ENCODE data around the gene ATP6V1G2. TPM values are rescaled to one million over a fixed set of nuclear protein-coding genes. Genes with fewer than 3 reads are reported as not detected.
A peak's percentile ranks its signal among the peaks of the same experiment; 100 is the strongest.

ATP6V1G2 gene
- polyA plus RNA-seq, 3 donors = 0.41 TPM; not detected in 2

GRCh38 chr6:31528821-31529328 lies 17.5 kb downstream of the ATP6V1G2 start, which contains the start of gene MCCD1:
TSS of gene MCCD1 (plus strand) at chr6:31528962. CDS start at chr6:31529015, 53 bp downstream.
- H3K4me3 ChIP-seq (replicated peaks in 1 of 3; ENCODE audit: low read depth in 2 of 3, low read length in 3 of 3) = no peak within 1 kb of the TSS
- H3K9me3 ChIP-seq (replicated peaks in 1 of 2; ENCODE audit: control insufficient read depth in 1 of 2, insufficient read depth in 1 of 2, low read length in 2 of 2) = no peaks in the 10 kb centered on the region
- peaks cover 44 to 47% of the 10 kb centered on the region in 2 donors for H3K36me3 ChIP-seq (replicated peaks in 1 of 2; ENCODE audit: control insufficient read depth in 1 of 2, insufficient read depth in 2 of 2, low read length in 2 of 2)
- H4K20me1 ChIP-seq (ENCODE audit: insufficient read depth, low read length) = peaks cover 58% of the 10 kb centered on the region
- H3K9me3 Mint-ChIP-seq = no peaks in the 10 kb centered on the region
- H3K4me1 Mint-ChIP-seq = peaks cover 3% of the 10 kb centered on the region
- DNase-seq = no peak
- no peak within 1 kb of the TSS for H2AFZ ChIP-seq (ENCODE audit: insufficient read depth, low read depth, low read length, poor library complexity, severe bottlenecking)
- H3K27ac Mint-ChIP-seq = peak within 1 kb of the TSS; percentile 17 to 75 (median 65)
- H3K27me3 Mint-ChIP-seq (ENCODE audit: low read depth in 3 of 3) = peaks cover 0 to 2% (median 1%) of the 10 kb centered on the region in 3 donors
- H3K27me3 ChIP-seq (ENCODE audit: control insufficient read depth in 2 of 2, insufficient read depth in 2 of 2, low read length in 2 of 2) = no peaks in the 10 kb centered on the region
- no peak for TF ChIP-seq CTCF (IDR thresholded peaks at IDR 0.05)
- no peak within 1 kb of the TSS for H3K27ac ChIP-seq (ENCODE audit: low read depth in 1 of 2, low read length in 2 of 2)
- no peak within 1 kb of the TSS for H3K4me3 Mint-ChIP-seq
- H3K9ac ChIP-seq (ENCODE audit: insufficient read depth, low read length, poor library complexity, severe bottlenecking) = no peak within 1 kb of the TSS
- H3K4me2 ChIP-seq (replicated peaks; ENCODE audit: extremely low read depth, low read length, poor library complexity, severe bottlenecking) = no peak within 1 kb of the TSS
- 97% methylated on average over 5 of the region's 7 CpGs for WGBS (ENCODE audit: insufficient coverage)
- H3K36me3 Mint-ChIP-seq = peaks cover 43 to 48% of the 10 kb centered on the region in 2 donors
- intact Hi-C loops (cut with micrococcal nuclease) = no loop called here
- H3K79me2 ChIP-seq (ENCODE audit: insufficient read depth, low read length) = peaks cover 19% of the 10 kb centered on the region
- H3K4me1 ChIP-seq (ENCODE audit: control insufficient read depth in 1 of 2, insufficient read depth in 2 of 2, low read length in 2 of 2) = no peaks in the 10 kb centered on the region

GRCh38 chr6:31528307-31528777 lies 18.1 kb downstream of the ATP6V1G2 start:
- TF ChIP-seq CTCF (IDR thresholded peaks at IDR 0.05) = no peak
- DNase-seq = no peak
- Histone ChIP-seq H3K4me1 (ENCODE audit: control insufficient read depth in 1 of 2, insufficient read depth in 2 of 2, low read length in 2 of 2) (no peaks in the 10 kb centered on the region), H3K9me3 (replicated peaks in 1 of 2; ENCODE audit: control insufficient read depth in 1 of 2, insufficient read depth in 1 of 2, low read length in 2 of 2) (no peaks in the 10 kb centered on the region), H3K36me3 (replicated peaks in 1 of 2; ENCODE audit: control insufficient read depth in 1 of 2, insufficient read depth in 2 of 2, low read length in 2 of 2) (peaks cover 39 to 42% of the 10 kb centered on the region in 2 donors), H4K20me1 (ENCODE audit: insufficient read depth, low read length) (peaks cover 53% of the 10 kb centered on the region), H3K4me3 (replicated peaks in 1 of 3; ENCODE audit: low read depth in 2 of 3, low read length in 3 of 3) (no peak overlapping the region), H3K27me3 (ENCODE audit: control insufficient read depth in 2 of 2, insufficient read depth in 2 of 2, low read length in 2 of 2) (no peaks in the 10 kb centered on the region), H3K27ac (ENCODE audit: low read depth in 1 of 2, low read length in 2 of 2) (no peak overlapping the region), H3K9ac (ENCODE audit: insufficient read depth, low read length, poor library complexity, severe bottlenecking) (no peak overlapping the region), H3K79me2 (ENCODE audit: insufficient read depth, low read length) (peaks cover 14% of the 10 kb centered on the region), H2AFZ (ENCODE audit: insufficient read depth, low read depth, low read length, poor library complexity, severe bottlenecking) (no peak overlapping the region), H3K4me2 (replicated peaks; ENCODE audit: extremely low read depth, low read length, poor library complexity, severe bottlenecking) (no peak overlapping the region)
- Mint-ChIP-seq H3K27me3 (ENCODE audit: low read depth in 3 of 3) (peaks cover 0 to 2% (median 1%) of the 10 kb centered on the region in 3 donors), H3K4me3 (no peak overlapping the region), H3K4me1 (peaks cover 3% of the 10 kb centered on the region), H3K27ac (peak overlapping the region in 4 of 7 donors; percentile 7 to 75 (median 41)), H3K36me3 (peaks cover 39 to 43% of the 10 kb centered on the region in 2 donors), H3K9me3 (no peaks in the 10 kb centered on the region)
- 100% methylated on average over 1 of the region's 4 CpGs for WGBS (ENCODE audit: insufficient coverage)
- intact Hi-C loops (cut with micrococcal nuclease) = no loop called here
